Epithelial cell of prostate (primary cell): ENCODE measurements around the gene AP1B1.

Experiments
- DNase-seq: peaks from one replicate; pipeline ENCODE4 v3.0.0-alpha.2; 2011; ENCODE audit warnings: low read depth, low spot score
- H3K27ac ChIP-seq: fragments of 450-650 bp; 2 replicates; pipeline ENCODE4 v1.5.1; 2017; ENCODE audit warnings: mild to moderate bottlenecking

AP1B1 gene

DNA sequence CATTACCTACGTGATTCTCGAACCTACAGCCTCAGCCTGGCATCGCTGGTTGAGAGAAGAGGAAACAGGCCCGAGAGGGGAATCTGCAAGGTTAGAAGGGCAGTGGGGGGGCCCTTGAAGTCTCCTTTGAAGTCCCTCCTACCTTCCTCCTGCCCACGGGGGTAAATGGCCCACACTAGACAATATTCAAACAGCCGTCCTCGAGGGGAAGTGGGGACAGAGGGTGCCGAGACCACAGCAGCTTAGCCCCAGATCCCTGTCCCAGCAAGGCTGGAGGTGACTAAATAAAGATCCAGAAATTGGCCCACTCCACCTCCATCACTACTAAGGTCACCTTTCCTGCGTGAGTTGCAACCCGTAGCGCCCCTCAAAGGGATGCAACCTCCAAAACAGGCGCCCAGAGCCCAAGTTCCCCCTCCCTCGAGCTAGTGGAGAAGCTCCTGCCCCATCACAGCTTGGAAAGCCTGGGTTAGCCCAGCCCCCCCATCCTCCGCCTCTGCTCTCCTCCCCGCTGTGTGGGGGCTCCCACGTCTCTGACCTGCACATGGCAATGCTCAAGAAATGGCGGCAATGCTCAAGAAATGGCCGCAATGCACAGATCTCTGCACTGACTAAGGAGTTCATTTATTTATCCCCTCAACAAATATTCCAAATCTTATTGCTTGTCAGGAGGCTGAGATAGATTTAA lies 72.1 kb downstream of the AP1B1 start:
- DNase-seq, result no peak
- no peak overlapping the region for H3K27ac ChIP-seq

DNA sequence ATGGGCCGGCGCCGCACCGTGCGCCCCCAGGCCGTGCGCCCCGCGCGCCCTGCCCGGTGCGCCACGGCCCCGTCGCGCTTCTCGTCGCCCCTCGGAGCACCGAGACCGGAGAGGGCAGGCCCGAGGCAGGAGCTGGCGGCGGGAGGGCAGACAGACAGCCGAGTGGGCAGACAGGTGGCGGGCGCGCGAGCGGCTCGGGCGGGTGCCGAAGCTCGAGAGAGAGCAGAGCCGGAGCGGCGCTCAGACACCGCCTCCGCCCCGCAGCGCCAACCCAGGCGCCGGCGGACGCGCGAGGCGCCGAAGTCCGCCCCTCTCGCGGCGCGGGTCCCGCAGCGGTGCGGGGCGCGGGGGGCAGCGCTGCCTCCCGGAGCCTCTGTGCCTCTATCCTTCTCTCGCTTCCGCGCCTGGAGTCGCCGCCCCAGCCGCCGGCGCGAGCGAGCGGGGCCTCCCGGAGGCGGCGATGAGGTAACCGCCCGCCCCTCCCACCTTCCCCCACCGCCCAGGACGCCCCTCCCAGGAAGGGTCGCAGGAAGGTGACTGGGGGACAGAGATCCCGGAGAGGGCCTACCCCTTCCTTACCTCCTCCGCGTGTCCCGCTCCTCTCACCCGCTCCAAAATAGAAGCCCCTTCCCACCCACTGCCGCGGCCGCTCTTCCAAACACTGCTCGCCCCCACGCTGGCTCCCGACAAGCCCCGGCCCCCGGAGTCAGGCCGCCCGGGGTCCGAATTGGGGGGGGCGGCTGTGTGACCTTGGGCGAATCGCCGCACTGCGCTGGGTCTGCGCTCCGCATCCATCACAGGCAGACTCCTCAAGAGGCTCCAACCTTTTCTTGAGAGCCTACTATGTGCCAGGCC lies 72.9 kb downstream of the AP1B1 start, which contains the start of gene RASL10A:
Gene RASL10A (minus strand): TSS at position 412 of the 855 bp plus-strand sequence. CDS start 451 bp downstream, outside the sequence.
- no peak within 1 kb of the TSS for H3K27ac ChIP-seq
- no peak for DNase-seq

GRCh38 chr22:29314537-29315285 lies 73.7 kb downstream of the AP1B1 start:
- H3K27ac ChIP-seq, result no peak overlapping the region
- DNase-seq, result no peak

- no peak for DNase-seq
Measured at GRCh38 chr22:29313576-29314466, 74.5 kb downstream of the AP1B1 start.

GRCh38 chr22:29313126-29313575 lies 75.2 kb downstream of the AP1B1 start:
- no peak overlapping the region for H3K27ac ChIP-seq
- no peak for DNase-seq

More at GRCh38 chr22:29313576-29314466, 74.5 kb downstream of the AP1B1 start:
- no peak overlapping the region for H3K27ac ChIP-seq

GRCh38 chr22:29312218-29313125 lies 75.9 kb downstream of the AP1B1 start:
- no peak overlapping the region for H3K27ac ChIP-seq
- DNase-seq, result no peak

- DNase-seq, result no peak
- no peak overlapping the region for H3K27ac ChIP-seq
Measured at GRCh38 chr22:29311464-29312217, 76.7 kb downstream of the AP1B1 start.

DNA sequence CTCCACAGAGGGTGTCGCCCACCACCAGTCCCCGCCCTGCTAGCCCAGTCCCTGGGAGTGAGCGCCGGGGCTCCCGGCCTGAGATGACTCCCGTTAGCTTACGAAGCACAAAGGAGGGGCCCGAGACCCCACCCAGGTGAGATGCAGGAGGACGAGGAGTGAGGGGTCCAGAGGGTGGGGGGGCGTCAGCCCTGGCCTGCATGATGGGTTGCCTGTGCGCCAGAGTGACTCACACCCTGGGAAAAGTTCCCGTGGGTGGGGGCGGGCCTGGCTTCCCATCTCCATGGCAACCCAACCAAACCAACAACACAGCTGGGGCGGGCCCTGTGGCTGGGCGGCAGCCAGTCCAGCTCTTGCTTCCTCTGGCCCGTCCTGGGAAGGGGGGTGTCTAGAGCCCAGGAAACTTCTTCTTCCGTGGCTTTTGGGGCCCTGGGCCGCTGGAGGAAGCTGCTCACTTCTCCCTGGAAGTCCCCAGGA lies 77.5 kb downstream of the AP1B1 start:
- peak; percentile 76 for DNase-seq
- H3K27ac ChIP-seq, result no peak overlapping the region

GRCh38 chr22:29310065-29310862 lies 78.1 kb downstream of the AP1B1 start:
- DNase-seq, result no peak
- H3K27ac ChIP-seq, result no peak overlapping the region

GRCh38 chr22:29309332-29310064 lies 78.9 kb downstream of the AP1B1 start:
- no peak overlapping the region for H3K27ac ChIP-seq
- no peak for DNase-seq

GRCh38 chr22:29308791-29309262 lies 79.5 kb downstream of the AP1B1 start:
- peak overlapping the region; percentile 12 for H3K27ac ChIP-seq

DNA sequence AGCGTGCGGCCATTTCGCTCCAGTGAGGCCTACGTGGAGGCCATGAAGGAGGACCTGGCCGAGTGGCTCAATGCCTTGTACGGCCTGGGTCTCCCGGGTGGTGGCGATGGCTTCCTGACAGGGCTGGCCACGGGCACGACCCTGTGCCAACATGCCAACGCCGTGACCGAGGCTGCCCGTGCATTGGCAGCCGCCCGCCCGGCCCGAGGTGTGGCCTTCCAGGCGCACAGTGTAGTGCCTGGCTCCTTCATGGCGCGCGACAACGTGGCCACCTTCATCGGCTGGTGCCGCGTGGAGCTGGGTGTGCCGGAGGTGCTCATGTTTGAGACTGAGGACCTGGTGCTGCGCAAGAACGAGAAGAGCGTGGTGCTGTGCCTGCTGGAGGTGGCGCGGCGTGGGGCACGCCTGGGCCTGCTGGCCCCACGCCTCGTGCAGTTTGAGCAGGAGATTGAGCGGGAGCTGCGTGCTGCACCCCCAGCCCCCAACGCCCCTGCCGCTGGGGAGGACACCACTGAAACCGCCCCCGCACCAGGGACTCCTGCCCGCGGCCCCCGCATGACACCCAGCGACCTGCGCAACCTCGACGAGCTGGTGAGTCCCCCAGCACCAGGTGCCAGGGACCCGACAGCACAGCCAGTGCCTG lies 80.1 kb downstream of the AP1B1 start:
- H3K27ac ChIP-seq, result peak overlapping the region; percentile 12

More at GRCh38 chr22:29308791-29309262, 79.5 kb downstream of the AP1B1 start:
- no peak for DNase-seq

DNA sequence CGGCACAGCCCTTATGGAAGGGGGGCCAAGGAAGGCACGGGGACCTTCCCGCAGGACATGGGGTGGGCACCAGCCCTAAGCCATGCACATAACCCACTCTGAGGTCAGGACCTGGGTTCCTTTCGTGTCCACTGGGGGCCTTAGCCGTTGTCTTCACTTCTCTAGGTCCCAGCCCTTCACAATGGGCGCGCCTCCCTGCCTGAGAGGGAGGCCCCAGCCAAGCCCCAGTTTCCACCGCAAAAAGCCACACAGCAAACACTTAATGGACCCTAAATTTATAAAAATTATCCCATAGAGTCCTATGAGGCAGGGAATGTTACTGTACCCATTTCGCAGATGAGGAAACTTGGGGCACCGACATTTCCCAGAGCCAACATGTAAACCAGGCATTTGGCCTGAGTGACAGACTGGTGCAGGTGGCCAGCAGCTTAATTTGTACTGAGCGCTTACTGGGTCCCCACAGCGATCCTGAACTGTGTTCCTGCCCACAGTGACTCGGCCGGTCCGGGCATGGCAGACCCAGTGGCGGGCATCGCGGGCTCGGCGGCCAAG lies 80.7 kb downstream of the AP1B1 start:
- H3K27ac ChIP-seq, result peak overlapping the region; percentile 42
- no peak for DNase-seq

More for the DNA sequence above, 80.1 kb downstream of the AP1B1 start:
- DNase-seq, result no peak

DNA sequence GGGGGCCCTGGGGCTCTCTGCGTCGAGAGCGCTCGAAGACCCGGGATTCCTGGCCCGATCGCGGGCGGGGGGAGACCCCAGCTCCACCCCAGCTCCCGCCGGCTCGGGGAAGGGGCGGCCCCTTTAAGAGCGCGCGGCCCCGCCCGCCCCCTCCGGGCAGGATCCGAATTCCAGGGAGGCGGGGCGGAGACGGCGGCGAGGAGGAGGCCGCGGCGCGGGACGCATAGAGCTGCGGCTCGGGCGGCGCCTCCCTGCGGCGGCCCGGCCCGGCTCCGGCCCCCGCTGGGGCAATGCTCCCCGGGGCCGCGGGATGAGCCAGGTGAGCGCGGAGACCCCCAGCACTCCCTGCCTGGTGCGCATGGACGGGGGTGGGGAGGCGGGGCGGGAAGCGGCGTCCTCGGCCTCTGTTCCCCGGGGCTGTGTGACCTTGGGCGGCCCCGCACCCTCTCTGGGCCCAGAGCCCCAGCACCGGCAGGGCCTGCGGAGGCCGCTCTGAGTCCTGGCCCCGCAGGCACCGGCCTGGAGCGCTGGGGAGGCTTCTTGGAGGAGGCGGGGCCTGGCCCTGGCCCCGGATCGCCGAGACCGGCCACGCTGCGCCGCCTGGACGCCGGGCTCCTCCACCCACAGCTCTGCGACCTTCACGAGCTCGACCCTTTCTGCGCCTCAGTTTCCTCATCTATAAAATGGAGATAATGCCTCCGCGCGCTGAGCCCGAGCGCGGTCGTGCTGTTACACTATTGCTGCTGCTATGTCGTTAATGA lies 81.4 kb downstream of the AP1B1 start:
- H3K27ac ChIP-seq, result peak overlapping the region; percentile 42
- no peak for DNase-seq
